ENCODE data around the gene NUPR1.
"Not testable (repeated sequence)": the region's sequence is repeated elsewhere in the genome, so short reads cannot be mapped to it uniquely, and the experiment has no call there.

The NUPR1 gene, protein sequence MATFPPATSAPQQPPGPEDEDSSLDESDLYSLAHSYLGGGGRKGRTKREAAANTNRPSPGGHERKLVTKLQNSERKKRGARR

DNA sequence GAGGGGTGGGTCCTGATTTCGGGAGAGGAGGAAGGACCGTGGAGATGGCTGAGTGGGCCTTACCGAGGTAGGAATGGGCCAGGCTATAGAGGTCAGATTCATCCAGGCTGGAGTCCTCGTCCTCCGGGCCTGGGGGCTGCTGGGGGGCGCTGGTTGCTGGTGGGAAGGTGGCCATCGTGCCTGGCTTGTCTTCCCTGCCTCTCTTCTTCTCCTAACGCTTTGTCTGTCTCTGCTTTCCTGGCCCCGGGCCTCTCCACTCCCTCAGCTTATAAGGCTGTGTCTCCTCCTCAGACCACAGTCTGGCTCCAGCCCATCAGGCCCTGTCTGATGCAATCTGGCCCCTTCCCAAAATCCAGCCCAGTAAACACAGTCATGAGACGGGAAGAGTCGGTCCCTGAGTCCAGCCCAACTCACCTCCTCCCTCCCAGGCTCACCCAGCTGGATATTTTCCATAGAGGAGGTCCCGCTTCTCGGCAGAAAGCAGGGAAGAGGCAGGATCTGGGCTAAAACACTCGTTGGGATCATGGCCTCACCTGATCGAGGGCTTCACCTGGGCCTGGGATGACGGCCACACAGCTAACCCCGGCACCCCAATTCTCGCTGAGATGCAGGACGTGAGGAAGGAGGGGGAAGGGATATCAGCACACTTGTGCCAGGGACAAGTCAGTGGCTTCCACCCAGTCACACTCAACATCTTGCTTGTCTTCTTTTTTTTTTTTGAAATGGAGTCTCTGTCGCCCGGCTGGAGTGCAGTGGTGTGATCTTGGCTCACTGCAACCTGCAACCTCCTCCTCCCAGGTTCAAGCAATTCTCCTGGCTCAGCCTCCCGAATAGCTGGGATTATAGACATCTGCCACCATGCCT lies at the start of gene NUPR1:
Gene NUPR1, minus strand, starts transcription at position 242 of the 864 bp plus-strand sequence. Its CDS starts 67 bp downstream, at position 175.
- DNase-seq = no peak

DNA sequence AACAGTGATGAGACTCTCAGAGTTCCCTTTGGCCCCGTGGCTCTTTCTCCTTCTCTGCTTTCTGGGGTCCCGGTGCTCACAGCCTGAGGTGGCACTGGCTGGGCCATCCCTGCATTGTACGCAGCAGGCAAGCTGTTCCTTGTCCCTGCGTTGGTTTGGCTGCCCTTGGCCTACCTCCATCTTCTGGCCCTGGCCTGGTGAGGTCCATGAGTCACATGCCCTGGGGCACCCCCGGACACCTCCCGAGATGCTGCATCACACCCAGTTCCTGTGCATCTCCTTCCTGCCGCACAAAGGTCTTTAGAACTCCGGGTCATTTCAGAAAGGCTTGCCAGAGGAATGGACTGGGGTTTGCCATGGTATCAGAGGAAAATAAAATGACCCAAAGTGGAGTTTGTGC lies 48.6 kb upstream of the NUPR1 start:
- no peak for DNase-seq

DNA sequence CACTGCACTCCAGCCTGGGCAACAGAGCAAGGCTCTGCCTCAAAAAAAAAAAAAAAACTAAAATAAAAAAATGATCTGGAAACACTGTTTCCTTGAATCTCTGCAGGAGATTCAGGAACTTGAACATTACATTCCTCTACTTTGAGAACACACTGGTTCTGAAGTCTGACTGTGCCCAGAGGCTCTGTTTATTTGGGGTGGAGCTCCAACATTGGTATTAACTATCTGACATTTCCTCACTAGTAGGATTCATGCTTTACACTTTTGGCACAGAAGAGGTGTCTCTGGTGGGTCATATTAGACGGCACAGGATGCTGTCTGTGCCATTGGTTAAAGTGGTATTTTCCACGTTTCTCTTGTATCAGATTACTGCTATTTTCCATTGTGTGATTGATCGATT lies 47.7 kb upstream of the NUPR1 start:
- no peak for DNase-seq

DNA sequence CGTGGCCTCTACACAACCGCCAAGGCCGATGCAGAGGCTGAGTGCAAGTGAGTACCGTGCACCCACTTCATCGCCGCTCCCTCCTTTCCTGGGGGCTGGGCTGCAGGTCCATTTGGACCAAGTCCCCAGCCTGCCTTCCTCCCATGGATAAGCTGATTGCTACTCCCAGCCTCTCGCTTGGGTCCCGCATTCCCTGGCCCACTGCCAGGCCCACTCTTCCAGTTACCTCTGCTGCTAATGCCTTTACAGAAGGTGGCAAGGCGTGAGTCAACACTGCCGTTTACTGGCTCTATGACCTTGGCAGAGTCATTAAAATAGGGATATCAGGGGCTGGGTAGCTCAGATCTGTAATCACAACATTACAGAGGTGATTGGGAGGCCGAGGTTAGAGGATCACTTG lies 46.9 kb upstream of the NUPR1 start:
- no peak for DNase-seq

DNA sequence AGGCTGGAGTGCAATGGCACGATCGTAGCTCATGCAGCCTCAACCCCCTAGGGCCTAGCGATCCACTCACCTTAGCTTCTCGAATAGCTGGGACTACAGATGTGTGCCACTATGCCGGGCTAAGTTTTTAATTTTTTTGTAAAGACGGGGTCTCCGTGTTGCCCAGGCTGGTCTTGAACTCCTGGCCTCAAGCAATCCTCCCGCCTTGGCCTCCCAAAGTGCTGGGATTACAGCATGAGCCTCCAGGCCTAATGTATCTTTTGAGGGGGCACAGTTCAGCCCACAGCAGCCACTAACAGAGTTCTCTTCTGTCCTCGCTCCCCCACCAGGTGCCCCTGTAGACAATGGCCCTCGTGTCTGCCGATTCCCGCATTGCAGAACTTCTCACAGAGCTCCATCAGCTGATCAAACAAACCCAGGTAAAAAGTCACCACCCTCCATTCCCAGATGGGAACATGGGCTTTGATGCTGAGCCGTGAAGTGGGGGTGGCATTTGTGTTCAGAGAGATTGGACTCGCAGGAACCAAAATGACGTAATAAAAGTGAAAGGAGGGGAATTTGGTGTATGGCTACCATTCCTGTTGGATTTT lies 42.0 kb upstream of the NUPR1 start:
- DNase-seq = no peak

DNA sequence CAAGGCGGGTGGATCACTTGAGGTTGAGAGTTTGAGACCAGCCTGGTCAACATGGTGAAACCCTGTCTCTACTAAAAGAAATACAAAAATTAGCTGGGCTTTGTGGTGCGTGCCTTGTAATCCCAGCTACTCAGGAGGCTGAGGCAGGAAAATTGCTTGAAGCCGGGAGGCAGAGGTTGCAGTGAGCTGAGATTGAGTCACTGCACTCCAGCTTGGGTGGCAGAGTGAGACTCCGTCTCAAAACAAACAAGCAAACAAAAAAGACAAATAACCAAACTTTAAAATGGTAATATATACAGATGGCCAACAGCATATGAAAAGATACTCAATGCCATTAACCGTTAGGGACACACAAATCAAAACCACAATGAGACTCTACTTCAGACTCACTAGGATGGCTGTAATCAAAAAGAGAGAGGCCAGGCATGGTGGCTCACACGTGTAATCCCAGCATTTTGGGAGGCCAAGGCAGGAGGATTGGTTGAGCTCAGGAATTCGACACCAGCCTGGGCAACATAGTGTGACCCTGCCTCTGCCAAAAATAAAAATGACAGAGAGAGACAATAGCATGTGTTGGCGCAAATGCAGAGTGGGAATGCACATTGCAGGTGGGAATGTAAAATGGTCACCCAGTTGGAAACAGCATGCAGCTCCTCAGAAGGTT lies 36.8 kb upstream of the NUPR1 start:
- DNase-seq = no peak

DNA sequence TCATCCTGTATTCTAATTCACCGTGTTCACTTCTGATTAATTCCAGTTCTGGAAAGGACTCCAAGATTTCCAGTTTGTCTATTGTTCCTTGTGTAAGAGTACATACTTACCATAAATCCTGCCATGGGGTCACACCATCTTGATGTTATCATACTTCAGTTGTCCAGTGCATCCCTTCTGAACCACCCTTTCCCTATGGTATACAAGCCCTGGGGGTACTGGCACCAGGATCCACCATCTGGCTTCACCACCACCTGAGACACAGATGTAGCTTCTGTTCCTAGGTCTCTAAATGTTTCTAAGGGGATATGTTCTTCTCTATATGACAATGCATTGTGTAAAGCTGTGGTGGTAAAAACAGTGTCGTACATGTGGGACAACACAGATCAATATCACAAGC lies 36.2 kb upstream of the NUPR1 start:
- no peak for DNase-seq

DNA sequence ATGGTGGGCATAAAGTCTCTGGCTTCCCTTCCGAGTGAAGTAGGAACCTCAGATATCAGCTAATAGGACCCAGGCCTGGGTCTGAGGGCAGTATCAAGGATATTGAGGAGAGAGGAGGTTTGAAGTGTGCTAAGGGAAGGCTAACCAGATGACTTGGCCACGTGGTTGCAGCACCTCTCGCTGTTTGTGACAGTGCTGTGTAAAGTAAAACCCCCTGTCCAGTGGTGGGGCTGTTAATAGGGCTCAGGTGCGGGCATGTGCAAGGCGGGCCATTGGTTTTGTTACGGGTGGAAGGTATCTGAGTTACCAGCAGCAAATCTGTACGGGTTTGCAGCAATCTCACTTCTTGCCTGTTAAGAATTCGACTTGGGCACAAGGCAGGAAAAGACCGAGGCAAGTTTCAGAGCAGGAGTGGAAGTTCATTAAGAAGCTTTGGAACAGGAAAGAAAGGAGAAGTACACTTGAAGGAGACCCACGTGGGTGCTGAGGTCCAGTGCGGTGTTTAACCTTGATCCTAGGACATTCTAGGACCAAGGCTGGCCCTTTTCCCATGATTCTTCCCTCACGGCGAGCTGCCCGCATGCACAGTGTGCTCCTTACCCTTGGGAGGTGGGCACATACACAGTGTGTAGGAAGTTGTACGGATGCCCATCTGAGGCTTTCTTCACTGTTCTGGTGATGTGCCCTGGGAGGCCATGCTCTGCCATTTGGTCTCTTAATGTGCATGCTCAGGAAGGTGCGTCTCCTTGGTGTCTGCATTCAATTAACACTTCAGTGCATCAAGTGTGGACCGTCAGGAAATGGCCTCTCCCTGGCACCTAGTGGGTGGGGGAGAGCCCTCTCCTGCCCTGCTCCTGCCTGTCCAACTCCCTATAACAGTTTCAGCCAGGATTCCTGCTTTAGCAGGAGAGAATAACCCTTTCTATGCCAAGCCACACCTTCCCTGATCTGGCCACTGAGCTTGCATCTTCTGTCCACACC lies 35.3 kb upstream of the NUPR1 start:
- no peak for DNase-seq

DNA sequence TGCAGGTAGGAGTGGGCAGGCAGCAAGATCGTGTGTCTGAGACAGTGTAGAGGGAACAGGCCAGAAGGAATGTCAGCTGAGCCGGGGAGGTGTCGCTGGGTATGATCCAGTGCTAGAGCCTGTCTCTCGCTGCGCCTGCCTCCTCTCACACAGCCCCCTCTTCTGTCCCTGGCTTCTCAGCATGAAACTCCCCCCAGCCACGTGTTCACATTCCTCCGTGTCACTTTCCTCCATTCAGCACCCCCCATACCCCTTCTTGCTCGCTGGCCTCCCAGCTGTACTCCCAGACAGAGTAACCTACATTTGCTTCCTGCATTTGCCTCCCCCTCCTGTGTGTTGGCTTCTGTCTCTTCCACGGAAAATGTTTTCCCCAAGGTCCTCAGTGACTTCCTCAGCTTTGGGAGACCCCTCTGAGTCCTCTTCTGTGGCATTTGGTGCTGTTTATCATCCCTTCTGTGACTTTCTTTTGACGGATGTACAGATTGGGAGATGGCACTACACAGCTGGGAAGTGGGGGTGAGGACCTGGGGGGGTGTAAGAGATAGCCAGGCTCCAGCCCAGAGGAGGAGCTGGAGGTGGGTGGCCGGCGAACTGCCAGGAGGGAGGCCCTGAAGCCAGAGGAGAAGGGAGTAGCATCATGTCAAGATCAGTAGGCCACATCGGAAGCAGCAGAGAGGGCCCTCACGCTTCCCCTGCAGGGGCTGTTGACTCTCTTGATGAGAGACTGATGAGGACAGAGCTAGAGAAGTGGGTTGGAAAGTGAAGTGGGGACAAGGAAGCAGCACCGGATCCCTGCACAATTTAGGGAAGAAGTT lies 34.1 kb upstream of the NUPR1 start:
- no peak for DNase-seq

DNA sequence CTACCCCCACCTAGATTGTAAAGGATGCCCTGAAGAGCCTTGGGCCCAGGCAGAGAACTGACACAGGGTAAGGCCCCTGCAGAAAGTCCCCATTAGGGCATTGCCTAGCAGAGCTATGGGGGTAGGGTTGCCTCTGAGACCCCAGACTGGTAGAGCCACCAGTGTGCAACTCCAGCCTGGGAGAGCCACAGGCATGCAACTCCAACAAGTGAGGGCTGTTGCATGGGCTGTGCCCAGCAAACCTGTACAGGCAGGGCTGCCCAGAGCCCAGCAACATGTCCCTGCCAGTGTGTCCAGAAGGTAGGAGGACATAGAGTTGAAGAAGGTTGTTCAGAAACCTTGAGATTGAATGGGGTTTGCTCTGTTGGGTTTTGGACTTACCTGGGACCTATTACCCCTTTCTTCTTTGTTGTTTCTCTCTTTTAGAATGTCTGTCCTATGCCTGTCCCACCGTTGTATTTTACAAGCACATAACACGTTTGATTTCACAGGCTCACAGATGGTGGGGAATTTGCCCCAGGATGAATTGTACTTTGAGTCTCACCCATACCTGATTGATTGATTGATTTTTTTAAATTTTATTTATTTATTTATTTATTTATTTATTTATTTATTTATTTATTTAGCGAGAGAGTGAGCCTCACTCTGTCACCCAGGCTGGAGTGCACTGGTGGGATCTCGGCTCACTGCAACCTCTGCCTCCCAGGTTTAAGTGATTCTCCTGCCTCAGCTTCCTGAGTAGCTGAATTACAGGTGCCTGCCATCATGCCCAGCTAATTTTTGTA lies 31.4 kb upstream of the NUPR1 start:
- no peak for DNase-seq

DNA sequence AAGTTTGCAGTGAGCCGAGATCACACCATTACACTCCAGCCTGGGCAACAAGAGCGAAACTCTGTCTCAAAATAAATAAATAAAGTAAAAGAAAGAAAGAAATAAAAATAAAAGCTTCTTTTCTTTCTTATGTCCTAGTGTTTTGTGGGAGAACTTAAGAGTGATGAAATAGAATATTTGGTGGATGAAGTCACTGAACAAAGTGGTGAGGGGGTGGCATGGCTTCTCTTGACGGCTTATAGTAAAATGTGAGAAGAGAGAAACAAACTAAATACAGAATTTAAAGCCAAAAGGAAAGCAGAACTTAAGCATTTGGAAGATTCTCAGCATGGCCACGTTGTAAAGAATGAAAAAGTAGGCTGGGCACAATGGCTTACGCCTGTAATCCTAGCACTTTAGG lies 30.2 kb upstream of the NUPR1 start:
- no peak for DNase-seq

DNA sequence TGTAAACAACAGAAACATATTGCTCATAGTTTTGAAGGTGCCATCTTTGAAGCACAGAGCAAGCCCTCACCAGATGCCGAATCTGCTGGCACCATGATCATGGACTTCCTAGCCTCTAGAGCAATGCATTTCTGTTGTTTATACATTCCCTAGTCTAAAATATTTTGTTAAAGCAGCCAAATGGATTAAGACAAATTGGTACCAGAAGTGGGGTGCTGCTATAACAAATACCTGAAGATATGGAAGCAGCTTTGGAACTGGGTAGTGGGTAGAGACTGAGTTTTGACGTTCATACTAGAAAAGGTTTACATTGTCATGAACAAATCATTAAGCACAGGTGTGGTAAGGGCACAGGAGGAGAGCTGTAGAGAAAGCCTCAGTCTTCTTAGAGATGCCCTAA lies 28.5 kb upstream of the NUPR1 start:
- DNase-seq = no peak

DNA sequence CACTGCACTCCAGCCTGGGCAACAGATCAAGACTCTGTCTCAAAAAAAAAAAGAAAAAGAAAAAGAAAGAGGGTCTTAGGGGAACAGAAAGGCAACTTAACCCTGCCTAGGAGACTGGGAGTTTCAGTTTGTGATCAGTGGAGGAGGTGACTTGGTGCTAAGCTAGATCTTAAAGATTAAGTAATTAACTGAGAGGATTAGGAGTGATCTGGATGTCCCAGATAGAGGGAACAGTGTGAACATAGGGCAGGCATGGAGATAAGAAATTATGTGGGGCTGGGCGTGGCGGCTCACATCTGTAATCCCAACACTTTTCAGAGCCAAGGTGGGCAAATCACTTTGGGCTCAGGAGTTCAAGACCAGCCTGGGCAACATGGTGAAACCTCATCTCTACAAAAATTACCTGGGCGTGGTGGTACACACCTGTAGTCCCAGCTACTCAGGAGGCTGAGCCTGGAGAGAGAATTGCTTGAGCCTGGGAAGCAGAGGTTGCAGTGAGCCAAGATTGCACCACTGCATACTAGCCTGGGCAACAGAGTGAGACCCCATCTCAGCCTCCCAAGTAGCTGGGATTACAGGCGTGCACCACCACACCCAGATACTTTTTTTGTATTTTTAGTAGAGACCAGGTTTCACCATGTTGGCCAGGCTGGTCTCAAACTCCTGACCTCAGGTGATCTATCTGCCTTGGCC lies 27.6 kb upstream of the NUPR1 start:
- DNase-seq = not testable (repeated sequence)

DNA sequence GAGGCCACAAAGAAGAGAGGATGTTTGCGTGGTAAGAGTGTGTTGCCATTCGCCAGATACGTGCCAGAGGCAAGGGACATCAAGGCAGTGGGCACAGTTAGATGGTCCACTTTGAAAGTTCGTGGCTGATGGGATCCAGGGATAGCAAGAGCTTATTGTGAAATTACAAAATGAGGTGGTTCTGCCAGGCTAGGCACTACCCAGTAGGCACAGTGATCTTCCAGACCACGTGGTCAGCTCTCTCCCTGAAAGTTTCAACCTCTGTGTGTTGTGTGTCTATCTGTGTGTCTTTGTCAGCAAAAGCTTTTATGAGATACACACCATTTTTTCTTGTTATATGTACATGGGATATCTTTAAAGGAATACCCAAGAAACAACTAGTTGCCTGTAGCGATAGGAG lies 24.4 kb upstream of the NUPR1 start:
- no peak for DNase-seq

DNA sequence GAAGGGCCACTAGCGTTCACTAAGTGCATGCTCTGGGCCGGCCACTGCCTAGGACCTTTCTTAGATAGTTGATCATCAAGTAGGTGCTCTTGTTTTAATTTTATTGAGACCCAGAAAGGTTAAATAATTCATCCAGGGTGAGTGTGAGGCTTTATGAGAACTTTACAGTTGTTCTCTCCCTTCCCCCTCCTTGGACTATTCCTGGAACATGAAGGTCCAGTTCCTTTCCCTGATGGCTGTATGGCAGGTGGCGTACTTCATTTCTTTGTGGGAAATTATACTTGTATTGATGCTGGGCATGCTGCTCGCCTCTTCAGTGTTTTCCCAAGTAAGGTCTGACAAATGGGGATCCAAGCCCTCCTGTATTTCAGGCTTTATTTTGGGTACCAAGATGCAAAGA lies 23.4 kb upstream of the NUPR1 start:
- DNase-seq = no peak

DNA sequence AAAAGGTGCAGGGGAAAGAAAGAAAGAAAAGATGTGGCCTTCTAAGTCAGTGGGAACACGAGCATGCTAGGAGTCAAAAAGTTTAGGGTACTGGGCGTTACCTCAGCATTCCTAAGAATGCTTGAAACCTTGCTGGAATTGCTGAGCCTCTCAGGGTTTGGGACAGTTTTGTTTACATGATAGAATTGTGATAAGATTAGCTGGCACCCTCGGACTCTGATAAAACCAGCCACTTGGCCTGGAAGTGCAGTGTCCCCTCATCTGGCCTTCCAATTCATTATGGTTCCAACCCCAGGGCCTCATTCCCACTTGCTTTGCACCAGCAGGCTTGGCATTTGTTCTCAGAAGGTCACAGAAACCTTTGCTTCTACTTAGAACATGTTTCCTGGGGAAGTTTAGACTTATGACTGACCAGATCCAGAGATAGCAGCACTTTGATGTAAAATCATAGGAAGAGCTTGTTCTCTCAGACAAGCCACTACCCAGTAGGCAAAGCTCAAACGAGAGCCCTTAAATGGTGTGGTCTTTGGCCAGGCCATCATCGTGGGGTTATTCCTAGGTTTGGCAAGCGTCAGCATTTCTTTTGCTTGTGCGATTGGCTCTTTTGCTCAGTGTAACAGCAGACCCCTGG lies 22.9 kb upstream of the NUPR1 start:
- no peak for DNase-seq

DNA sequence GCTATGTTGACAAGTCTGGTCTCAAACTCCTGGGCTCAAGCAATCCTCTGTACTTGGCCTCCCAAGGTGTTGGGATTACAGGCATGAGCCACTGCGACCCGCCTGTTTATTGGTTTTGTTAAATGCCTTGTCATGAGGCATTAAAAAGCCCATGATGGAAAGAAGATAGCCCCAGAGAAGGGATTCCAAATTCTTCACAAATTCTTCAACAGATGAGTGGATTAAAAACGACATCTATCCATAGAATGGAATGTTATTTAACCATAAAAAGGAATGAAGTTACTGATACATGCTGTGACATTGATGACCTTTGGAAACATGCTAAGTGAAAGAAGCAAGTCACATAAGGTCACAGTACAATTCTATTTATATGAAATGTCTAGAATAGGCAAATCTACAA lies 19.7 kb upstream of the NUPR1 start:
- DNase-seq = no peak

DNA sequence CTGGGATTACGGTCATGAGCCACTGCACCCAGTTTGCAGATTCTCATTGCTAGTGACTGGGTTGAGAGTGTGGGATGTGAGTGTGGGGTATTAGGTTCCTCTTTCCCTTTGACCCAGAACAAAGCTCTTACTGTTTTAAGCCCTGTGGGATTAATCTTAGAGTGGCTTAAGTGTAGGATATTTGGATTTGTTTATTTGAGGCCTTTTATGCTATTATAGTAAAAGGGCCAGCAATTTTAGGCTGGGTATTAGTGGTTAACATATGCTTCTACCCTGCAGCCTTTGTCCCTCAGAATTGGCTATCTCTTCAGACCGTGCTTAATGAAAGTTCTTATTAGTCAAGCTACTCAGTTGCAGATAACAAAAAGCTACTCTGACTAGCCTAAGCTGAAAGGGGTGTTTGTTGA lies 18.1 kb upstream of the NUPR1 start:
- no peak for DNase-seq

DNA sequence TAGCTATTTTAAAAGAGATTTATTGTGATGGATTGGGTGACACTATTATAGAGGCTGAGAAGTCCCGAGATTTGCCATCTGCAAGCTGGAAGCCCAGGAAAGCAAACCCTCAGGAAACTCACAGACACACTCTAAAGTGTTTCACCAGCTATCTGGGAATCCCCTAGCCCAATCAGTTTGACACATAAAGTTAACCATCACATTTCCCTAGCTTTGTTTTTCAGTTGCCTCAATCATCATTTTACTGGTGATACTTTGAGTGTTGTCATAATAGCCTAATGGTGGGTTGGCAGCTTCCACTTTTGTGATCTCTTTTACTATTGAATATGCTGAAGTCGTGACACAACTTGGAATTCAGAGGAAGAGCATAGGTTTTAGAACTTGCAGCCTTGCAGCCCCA lies 16.8 kb upstream of the NUPR1 start:
- no peak for DNase-seq

Measured in NCI-H345 (cell line).